Measurements from ENCODE around the gene KIF16B. TPM values are rescaled to one million over a fixed set of nuclear protein-coding genes. Genes with fewer than 3 reads are reported as not detected.
A peak's percentile ranks its signal among the peaks of the same experiment; 100 is the strongest.

Gene KIF16B
- polyA plus RNA-seq, 6 donors from 2014 or later, result 3.2 to 7.1 (median 5.1) TPM

GRCh38 chr20:16562259-16562658 is 11.0 kb downstream of the KIF16B start:
- ATAC-seq (ENCODE audit: low read depth in 2 of 2) (no peak), DNase-seq (no peak)
- Mint-ChIP-seq H3K4me3 (no peak overlapping the region), H3K4me1 (peaks cover 4 to 38% (median 11%) of the 10 kb centered on the region in 3 donors), H3K9me3 (peaks cover 0 to 5% (median 0%) of the 10 kb centered on the region in 7 donors), H3K27ac (no peak overlapping the region), H3K36me3 (no peaks in the 10 kb centered on the region), H3K27me3 (no peaks in the 10 kb centered on the region)

- ATAC-seq (ENCODE audit: low read depth in 2 of 2) (no peak), DNase-seq (no peak)
- no peaks in the 10 kb centered on the region for H3K27me3 Mint-ChIP-seq
- H3K36me3 Mint-ChIP-seq, result no peaks in the 10 kb centered on the region
- peak overlapping the region in 2 of 6 donors; percentile 49 to 80 for H3K27ac Mint-ChIP-seq
- H3K9me3 Mint-ChIP-seq, result peaks cover 0 to 5% (median 0%) of the 10 kb centered on the region in 7 donors
- H3K4me1 Mint-ChIP-seq, result peaks cover 9 to 47% (median 24%) of the 10 kb centered on the region in 3 donors
- H3K4me3 Mint-ChIP-seq, result no peak overlapping the region
Observed at GRCh38 chr20:16560661-16561060, 12.6 kb downstream of the KIF16B start.

- ATAC-seq (ENCODE audit: low read depth in 2 of 2) (no peak), DNase-seq (no peak)
- Mint-ChIP-seq H3K36me3 (peaks cover 0 to 4% of the 10 kb centered on the region in 2 donors), H3K4me3 (no peak overlapping the region), H3K9me3 (peaks cover 0 to 5% (median 0%) of the 10 kb centered on the region in 7 donors), H3K4me1 (peaks cover 13 to 47% (median 26%) of the 10 kb centered on the region in 3 donors), H3K27me3 (no peaks in the 10 kb centered on the region), H3K27ac (peak overlapping the region in 2 of 6 donors; percentile 49 to 80)
Observed at GRCh38 chr20:16560216-16560615, 13.0 kb downstream of the KIF16B start.

- Mint-ChIP-seq H3K4me3 (peak overlapping the region in 1 of 8 donors; percentile 7), H3K36me3 (peaks cover 0 to 11% of the 10 kb centered on the region in 2 donors), H3K4me1 (peaks cover 21 to 49% (median 33%) of the 10 kb centered on the region in 3 donors), H3K9me3 (peaks cover 0 to 3% (median 0%) of the 10 kb centered on the region in 7 donors), H3K27ac (peak overlapping the region in 1 of 6 donors; percentile 79), H3K27me3 (no peaks in the 10 kb centered on the region)
- DNase-seq (no peak), ATAC-seq (ENCODE audit: low read depth in 2 of 2) (no peak)
Observed at GRCh38 chr20:16556301-16556700, 16.9 kb downstream of the KIF16B start.

GRCh38 chr20:16555754-16556153 is 17.5 kb downstream of the KIF16B start:
- peaks cover 0 to 3% (median 0%) of the 10 kb centered on the region in 7 donors for H3K9me3 Mint-ChIP-seq
- H3K27ac Mint-ChIP-seq, result no peak overlapping the region
- H3K4me3 Mint-ChIP-seq, result no peak overlapping the region
- peaks cover 0 to 13% of the 10 kb centered on the region in 2 donors for H3K36me3 Mint-ChIP-seq
- ATAC-seq (ENCODE audit: low read depth in 2 of 2), result no peak
- no peak for DNase-seq
- peaks cover 21 to 49% (median 33%) of the 10 kb centered on the region in 3 donors for H3K4me1 Mint-ChIP-seq
- no peaks in the 10 kb centered on the region for H3K27me3 Mint-ChIP-seq

GRCh38 chr20:16554766-16555543 is 18.3 kb downstream of the KIF16B start:
- H3K36me3 Mint-ChIP-seq, result peaks cover 0 to 13% of the 10 kb centered on the region in 2 donors
- peak overlapping the region in 1 of 6 donors; percentile 30 for H3K27ac Mint-ChIP-seq
- H3K4me1 Mint-ChIP-seq, result peaks cover 17 to 49% (median 33%) of the 10 kb centered on the region in 3 donors
- no peak overlapping the region for H3K4me3 Mint-ChIP-seq
- H3K27me3 Mint-ChIP-seq, result no peaks in the 10 kb centered on the region
- DNase-seq (no peak), ATAC-seq (ENCODE audit: low read depth in 2 of 2) (no peak)
- peaks cover 0 to 4% (median 0%) of the 10 kb centered on the region in 7 donors for H3K9me3 Mint-ChIP-seq

- Mint-ChIP-seq H3K27me3 (no peaks in the 10 kb centered on the region), H3K4me3 (no peak overlapping the region), H3K4me1 (peaks cover 17 to 44% (median 33%) of the 10 kb centered on the region in 3 donors), H3K9me3 (peaks cover 0 to 4% (median 0%) of the 10 kb centered on the region in 7 donors), H3K27ac (peak overlapping the region in 1 of 6 donors; percentile 78), H3K36me3 (peaks cover 0 to 13% of the 10 kb centered on the region in 2 donors)
- ATAC-seq (ENCODE audit: low read depth in 2 of 2), result no peak
- no peak for DNase-seq
Observed at GRCh38 chr20:16553684-16554083, 19.6 kb downstream of the KIF16B start.

- Mint-ChIP-seq H3K36me3 (peaks cover 0 to 13% of the 10 kb centered on the region in 2 donors), H3K27me3 (no peaks in the 10 kb centered on the region), H3K27ac (peak overlapping the region in 1 of 6 donors; percentile 55), H3K9me3 (peaks cover 0 to 4% (median 0%) of the 10 kb centered on the region in 7 donors), H3K4me3 (no peak overlapping the region), H3K4me1 (peaks cover 22 to 50% (median 33%) of the 10 kb centered on the region in 3 donors)
- DNase-seq (no peak), ATAC-seq (ENCODE audit: low read depth in 2 of 2) (no peak)
Observed at GRCh38 chr20:16553101-16553500, 20.1 kb downstream of the KIF16B start.

- Mint-ChIP-seq H3K9me3 (peaks cover 0 to 4% (median 0%) of the 10 kb centered on the region in 7 donors), H3K27ac (no peak overlapping the region), H3K36me3 (peaks cover 0 to 13% of the 10 kb centered on the region in 2 donors), H3K4me1 (peaks cover 27 to 49% (median 35%) of the 10 kb centered on the region in 3 donors), H3K4me3 (no peak overlapping the region), H3K27me3 (no peaks in the 10 kb centered on the region)
- no peak for DNase-seq
- ATAC-seq (ENCODE audit: low read depth in 2 of 2), result no peak
Observed at GRCh38 chr20:16552015-16552414, 21.2 kb downstream of the KIF16B start.

GRCh38 chr20:16551607-16552006 is 21.6 kb downstream of the KIF16B start:
- DNase-seq, result no peak
- Mint-ChIP-seq H3K4me3 (peak overlapping the region in 1 of 8 donors; percentile 22), H3K36me3 (peaks cover 0 to 13% of the 10 kb centered on the region in 2 donors), H3K4me1 (peaks cover 28 to 47% (median 34%) of the 10 kb centered on the region in 3 donors), H3K27ac (peak overlapping the region in 1 of 6 donors; percentile 6), H3K9me3 (peaks cover 0 to 4% (median 0%) of the 10 kb centered on the region in 7 donors), H3K27me3 (no peaks in the 10 kb centered on the region)
- no peak for ATAC-seq (ENCODE audit: low read depth in 2 of 2)

- Mint-ChIP-seq H3K36me3 (peaks cover 0 to 9% of the 10 kb centered on the region in 2 donors), H3K9me3 (peaks cover 0 to 3% (median 0%) of the 10 kb centered on the region in 7 donors), H3K27ac (no peak overlapping the region), H3K4me3 (peak overlapping the region in 1 of 8 donors; percentile 49), H3K27me3 (no peaks in the 10 kb centered on the region), H3K4me1 (peaks cover 24 to 28% (median 26%) of the 10 kb centered on the region in 3 donors)
- DNase-seq, result no peak
- ATAC-seq (ENCODE audit: low read depth in 2 of 2), result no peak
Observed at GRCh38 chr20:16548068-16548672, 25.1 kb downstream of the KIF16B start.

- H3K36me3 Mint-ChIP-seq, result peaks cover 0 to 13% of the 10 kb centered on the region in 2 donors
- H3K27ac Mint-ChIP-seq, result no peak overlapping the region
- H3K4me3 Mint-ChIP-seq, result no peak overlapping the region
- peaks cover 22 to 26% (median 24%) of the 10 kb centered on the region in 3 donors for H3K4me1 Mint-ChIP-seq
- H3K9me3 Mint-ChIP-seq, result peaks cover 0 to 2% (median 0%) of the 10 kb centered on the region in 7 donors
- DNase-seq, result no peak
- H3K27me3 Mint-ChIP-seq, result no peaks in the 10 kb centered on the region
- ATAC-seq (ENCODE audit: low read depth in 2 of 2), result no peak
Observed at GRCh38 chr20:16544949-16545348, 28.3 kb downstream of the KIF16B start.

- ATAC-seq (ENCODE audit: low read depth in 2 of 2) (no peak), DNase-seq (no peak)
- no peaks in the 10 kb centered on the region for H3K27me3 Mint-ChIP-seq
- H3K36me3 Mint-ChIP-seq, result peaks cover 0 to 19% of the 10 kb centered on the region in 2 donors
- no peak overlapping the region for H3K4me3 Mint-ChIP-seq
- H3K27ac Mint-ChIP-seq, result peak overlapping the region in 1 of 6 donors; percentile 17
- H3K9me3 Mint-ChIP-seq, result no peaks in the 10 kb centered on the region
- peaks cover 17 to 25% (median 20%) of the 10 kb centered on the region in 3 donors for H3K4me1 Mint-ChIP-seq
Observed at GRCh38 chr20:16542477-16542876, 30.8 kb downstream of the KIF16B start.
